ENCODE measurements around the gene ANTXR2. TPM values are rescaled to one million over a fixed set of nuclear protein-coding genes. Genes with fewer than 3 reads are reported as not detected.

ANTXR2 gene
- total and polyA plus RNA-seq, 9 of the 15 experiments (the other 6 are each of a cell fraction or from before 2014, with no cell fraction given) = 10.1 to 83.8 (median 60.3) TPM

DNA sequence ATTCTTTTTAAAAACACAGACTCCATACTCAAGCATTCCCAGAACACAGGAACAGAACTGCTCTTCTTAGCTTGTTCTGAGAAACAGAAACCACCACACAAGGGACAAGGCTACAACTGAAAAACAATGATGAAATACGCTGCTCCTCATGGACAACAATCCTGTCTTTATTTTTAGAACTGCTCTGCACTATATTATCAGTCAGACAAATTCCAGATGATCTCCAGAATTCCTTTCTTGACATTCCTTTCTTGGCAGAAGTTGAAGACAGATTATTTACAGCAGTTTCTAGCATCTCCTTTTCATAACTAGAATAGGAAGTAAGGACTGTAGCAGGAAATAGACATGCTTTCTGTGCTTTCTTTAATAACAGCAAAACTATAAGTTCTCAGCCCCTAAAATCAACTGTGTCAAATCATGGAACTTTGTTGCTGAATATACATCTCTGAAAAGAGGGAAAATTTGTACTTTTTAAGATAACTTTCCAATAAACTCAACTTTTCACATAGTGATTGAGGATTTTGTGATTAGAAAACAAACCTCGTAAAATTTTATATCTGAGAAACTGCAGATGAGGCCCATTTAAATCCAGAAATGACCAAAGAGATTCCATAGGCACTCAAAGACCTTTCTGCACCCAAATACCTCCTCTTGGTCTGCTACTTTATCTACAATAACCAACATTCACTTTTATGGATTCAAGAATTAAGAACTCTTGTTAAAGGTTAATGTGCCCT is 35.9 kb downstream of the ANTXR2 start:
- H3K79me2 ChIP-seq (ENCODE audit: control insufficient read depth, insufficient read depth, low read length) = peaks cover 7% of the 10 kb centered on the region; the same call in 2 of the 3 replicates
- peak overlapping the region; percentile 60; the same call in 1 of the 2 replicates for H2AFZ ChIP-seq (ENCODE audit: low read depth, low read length)
- no peaks in the 10 kb centered on the region for H4K20me1 ChIP-seq (replicated peaks; ENCODE audit: control insufficient read depth, insufficient read depth, low read length)
- in situ Hi-C loops (cut with MboI) = no loop called here
- no peak for DNase-seq (ENCODE audit: extremely low read depth in 1 of 4, low spot score in 3 of 4)
- H3K4me3 ChIP-seq = no peak overlapping the region
- intact Hi-C loops (cut with micrococcal nuclease) = no loop called here
- ChIA-PET CTCF (ENCODE audit: low intra/inter-chr PET ratio) (no interaction called here), POLR2A (no interaction called here)
- H3K27me3 ChIP-seq (ENCODE audit: control insufficient read depth in 2 of 2, insufficient read depth in 2 of 2, low read length in 2 of 2) = no peaks in the 10 kb centered on the region
- TF ChIP-seq GTF2E2 (tag; IDR thresholded peaks at IDR 0.05) (no peak), GATA2 (CRISPR knock-in tag; IDR thresholded peaks at IDR 0.05) (no peak), SOX6 (IDR thresholded peaks at IDR 0.05) (peak; percentile 21; the same call in 1 of the 2 replicates), BHLHE40 (IDR thresholded peaks at IDR 0.05; ENCODE audit: low read length) (no peak), PATZ1 (CRISPR knock-in tag; IDR thresholded peaks at IDR 0.05; ENCODE audit: borderline replicate concordance) (no peak), RBM39 (optimal IDR thresholded peaks at IDR 0.05; ENCODE audit: low read depth, low read length) (no peak), ETS2 (tag; IDR thresholded peaks at IDR 0.05; ENCODE audit: borderline replicate concordance, poor library complexity, severe bottlenecking) (no peak), SMAD4 (CRISPR knock-in tag; conservative IDR thresholded peaks at IDR 0.05) (0 out of 2 replicates have a peak, but pooled peaks have one; percentile 41), CEBPB (tag; IDR thresholded peaks at IDR 0.05) (0 out of 2 replicates have a peak, but pooled peaks have one; percentile 17), CEBPG (CRISPR knock-in tag; IDR thresholded peaks at IDR 0.05) (no peak), CEBPG (tag; conservative IDR thresholded peaks at IDR 0.05 in 1 of 2, IDR thresholded peaks at IDR 0.05 in 1 of 2) (peak in 1 of 2 experiments; percentile 58; a peak in 2 of 4 replicates)
- TF ChIP-seq, protein P1, sequence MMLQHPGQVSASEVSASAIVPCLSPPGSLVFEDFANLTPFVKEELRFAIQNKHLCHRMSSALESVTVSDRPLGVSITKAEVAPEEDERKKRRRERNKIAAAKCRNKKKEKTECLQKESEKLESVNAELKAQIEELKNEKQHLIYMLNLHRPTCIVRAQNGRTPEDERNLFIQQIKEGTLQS (IDR thresholded peaks at IDR 0.05) = peak; percentile 61; the same call in 1 of the 2 replicates
- TF ChIP-seq, protein P1 (CRISPR knock-in tag; conservative IDR thresholded peaks at IDR 0.05) = no peak
- H3K4me2 ChIP-seq (ENCODE audit: insufficient read depth, low read length) = no peak overlapping the region
- BruUV-seq (replicated peaks) = no TSS peak
- peaks cover 0 to 9% of the 10 kb centered on the region in 2 experiments; a peak in 3 of 5 replicates for H3K4me1 ChIP-seq (replicated peaks in 1 of 2; ENCODE audit: control insufficient read depth in 2 of 2, insufficient read depth in 2 of 2, low read length in 2 of 2)
- WGBS (ENCODE audit: insufficient coverage, low coverage, missing lambda C conversion rate) = 73% methylated on average over 2 of the region's 2 CpGs
- H3K9me1 ChIP-seq (ENCODE audit: control insufficient read depth, insufficient read depth, low read length) = no peaks in the 10 kb centered on the region
- no peak for FAIRE-seq
- peak; percentile 75 for ATAC-seq
- H3K36me3 ChIP-seq (ENCODE audit: control insufficient read depth, insufficient read depth, low read length) = peaks cover 74% of the 10 kb centered on the region
- H3K9me3 ChIP-seq (replicated peaks; ENCODE audit: control insufficient read depth, insufficient read depth, low read depth, low read length) = no peaks in the 10 kb centered on the region
- H3K27ac ChIP-seq (ENCODE audit: extremely low read depth, low read depth, low read length) = peak overlapping the region; percentile 53; the same call in 2 of the 3 replicates
- H3K9ac ChIP-seq (ENCODE audit: insufficient read depth in 1 of 2, low read depth in 2 of 2, low read length in 2 of 2) = no peak overlapping the region

Measured in K562 (cell line).